ENCODE results near the gene TNK2.

DNA sequence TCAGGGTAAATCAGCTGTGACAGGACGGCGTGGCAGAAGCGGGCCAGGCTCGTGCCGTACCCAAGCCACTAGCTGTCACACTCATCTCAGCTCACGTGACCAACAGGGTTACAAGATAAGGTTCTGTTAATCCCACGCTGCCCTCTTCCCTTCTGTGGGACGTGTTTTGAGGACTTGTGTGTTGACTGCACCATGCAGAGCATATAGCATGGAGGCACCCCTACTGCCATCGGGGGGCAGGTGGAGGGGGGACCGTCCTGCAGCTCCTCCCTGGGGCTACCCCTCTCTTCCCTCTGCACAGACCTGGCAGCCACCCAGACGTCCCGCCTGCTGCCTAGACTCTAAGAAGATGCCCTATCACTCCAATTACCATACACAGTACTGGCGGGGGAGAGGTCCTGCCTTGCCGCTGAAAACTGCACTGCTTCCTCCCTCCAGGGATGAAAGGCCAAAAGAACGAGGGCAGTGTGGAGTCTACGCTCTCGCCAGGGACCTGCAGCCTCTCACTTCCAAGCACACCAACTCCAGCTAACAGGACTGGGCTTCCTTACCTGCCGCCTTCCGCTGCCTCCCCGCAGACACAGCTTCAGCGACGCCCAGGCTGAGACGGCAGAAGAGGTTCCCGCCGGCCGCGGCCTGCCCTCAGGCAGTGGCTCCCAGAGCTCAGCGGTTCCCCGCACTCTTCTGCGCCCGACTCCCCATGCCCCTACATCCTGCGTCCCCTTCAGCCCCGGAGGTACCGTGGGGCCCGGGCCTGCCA, at the start of gene TNK2:
- TF ChIP-seq, protein P1, sequence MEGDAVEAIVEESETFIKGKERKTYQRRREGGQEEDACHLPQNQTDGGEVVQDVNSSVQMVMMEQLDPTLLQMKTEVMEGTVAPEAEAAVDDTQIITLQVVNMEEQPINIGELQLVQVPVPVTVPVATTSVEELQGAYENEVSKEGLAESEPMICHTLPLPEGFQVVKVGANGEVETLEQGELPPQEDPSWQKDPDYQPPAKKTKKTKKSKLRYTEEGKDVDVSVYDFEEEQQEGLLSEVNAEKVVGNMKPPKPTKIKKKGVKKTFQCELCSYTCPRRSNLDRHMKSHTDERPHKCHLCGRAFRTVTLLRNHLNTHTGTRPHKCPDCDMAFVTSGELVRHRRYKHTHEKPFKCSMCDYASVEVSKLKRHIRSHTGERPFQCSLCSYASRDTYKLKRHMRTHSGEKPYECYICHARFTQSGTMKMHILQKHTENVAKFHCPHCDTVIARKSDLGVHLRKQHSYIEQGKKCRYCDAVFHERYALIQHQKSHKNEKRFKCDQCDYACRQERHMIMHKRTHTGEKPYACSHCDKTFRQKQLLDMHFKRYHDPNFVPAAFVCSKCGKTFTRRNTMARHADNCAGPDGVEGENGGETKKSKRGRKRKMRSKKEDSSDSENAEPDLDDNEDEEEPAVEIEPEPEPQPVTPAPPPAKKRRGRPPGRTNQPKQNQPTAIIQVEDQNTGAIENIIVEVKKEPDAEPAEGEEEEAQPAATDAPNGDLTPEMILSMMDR (IDR thresholded peaks at IDR 0.05): no peak
- TF ChIP-seq POLR2A (IDR thresholded peaks at IDR 0.05): no peak

Data from adrenal gland (tissue), 5 donors.